CMK (cell line): Measurements from ENCODE around the gene C3orf80.
"Not testable (repeated sequence)": the region's sequence is repeated elsewhere in the genome, so short reads cannot be mapped to it uniquely, and the experiment has no call there.

Experiments
- DNase-seq: peaks from one replicate; pipeline ENCODE4 v3.0.0-alpha.2; 2010; ENCODE audit warnings: low read depth

C3orf80 gene

DNA sequence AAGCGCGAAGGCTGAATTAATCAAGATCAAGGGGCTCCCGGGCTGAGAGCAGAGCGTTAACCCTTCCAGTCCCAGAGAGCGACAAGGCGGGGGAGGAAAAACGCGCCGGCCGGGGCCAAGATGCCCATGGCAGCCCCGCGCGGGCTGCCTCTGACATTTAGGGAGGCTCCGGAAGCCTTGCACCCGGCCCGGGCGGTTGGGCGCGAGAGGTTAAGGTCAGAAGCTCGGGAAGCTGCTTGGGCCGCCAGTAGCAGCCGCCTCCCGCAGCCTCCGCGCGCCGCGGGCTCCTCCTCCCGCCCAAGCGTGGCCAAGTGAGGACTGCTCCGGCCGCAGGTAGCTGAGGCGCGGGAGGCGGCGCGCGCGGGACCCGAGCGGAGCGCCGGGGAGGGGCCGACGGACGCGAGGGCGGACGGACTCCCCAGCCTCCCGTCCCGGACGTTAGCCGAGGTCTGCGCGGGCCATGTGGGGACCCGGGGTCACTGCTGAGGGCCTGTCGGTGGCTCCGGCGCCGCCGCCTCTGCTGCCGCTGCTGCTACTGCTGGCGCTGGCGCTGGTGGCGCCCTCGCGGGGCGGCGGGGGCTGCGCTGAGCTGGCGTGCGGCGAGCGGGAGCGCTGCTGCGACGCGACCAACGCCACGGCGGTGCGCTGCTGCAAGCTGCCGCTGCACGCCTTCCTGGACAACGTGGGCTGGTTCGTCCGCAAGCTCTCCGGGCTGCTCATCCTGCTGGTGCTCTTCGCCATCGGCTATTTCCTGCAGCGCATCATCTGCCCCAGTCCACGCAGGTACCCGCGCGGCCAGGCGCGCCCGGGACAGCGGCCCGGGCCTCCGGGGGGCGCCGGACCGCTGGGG, at the start of gene C3orf80:
C3orf80 (plus strand) TSS at position 247 of the 850 bp plus-strand sequence; CDS start at position 461, 214 bp downstream.
- no peak for DNase-seq

DNA sequence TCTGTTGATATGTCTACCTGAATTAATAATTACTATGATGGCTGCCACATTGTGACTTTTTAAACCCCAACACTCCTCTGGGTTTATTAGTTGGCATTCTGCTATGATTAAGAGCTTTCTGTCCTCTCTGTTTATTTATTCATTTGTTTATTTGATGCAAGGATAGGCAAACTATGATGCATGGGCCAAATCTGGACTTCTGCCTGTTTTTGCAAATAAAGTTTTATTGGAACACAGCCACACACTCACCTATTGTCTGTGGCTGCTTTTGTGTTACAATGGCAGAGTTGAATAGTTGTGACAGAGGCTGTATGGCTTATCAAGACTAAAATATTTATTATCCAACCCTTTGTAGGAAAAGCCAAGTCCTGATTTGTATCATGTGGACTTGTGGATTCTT, 48.3 kb upstream of the C3orf80 start:
- DNase-seq: no peak

DNA sequence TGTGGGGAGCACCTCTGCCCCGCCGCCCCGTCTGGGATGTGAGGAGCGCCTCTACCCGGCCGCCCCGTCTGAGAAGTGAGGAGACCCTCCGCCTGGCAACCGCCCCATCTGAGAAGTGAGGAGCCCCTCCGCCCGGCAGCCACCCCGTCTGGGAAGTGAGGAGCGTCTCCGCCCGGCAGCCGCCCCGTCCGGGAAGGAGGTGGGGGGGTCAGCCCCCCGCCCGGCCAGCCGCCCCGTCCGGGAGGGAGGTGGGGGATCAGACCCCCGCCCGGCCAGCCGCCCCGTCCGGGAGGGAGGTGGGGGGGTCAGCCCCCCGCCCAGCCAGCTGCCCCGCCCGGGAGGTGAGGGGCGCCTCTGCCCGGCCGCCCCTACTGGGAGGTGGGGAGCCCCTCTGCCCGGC, 46.6 kb upstream of the C3orf80 start:
- DNase-seq: not testable (repeated sequence)

DNA sequence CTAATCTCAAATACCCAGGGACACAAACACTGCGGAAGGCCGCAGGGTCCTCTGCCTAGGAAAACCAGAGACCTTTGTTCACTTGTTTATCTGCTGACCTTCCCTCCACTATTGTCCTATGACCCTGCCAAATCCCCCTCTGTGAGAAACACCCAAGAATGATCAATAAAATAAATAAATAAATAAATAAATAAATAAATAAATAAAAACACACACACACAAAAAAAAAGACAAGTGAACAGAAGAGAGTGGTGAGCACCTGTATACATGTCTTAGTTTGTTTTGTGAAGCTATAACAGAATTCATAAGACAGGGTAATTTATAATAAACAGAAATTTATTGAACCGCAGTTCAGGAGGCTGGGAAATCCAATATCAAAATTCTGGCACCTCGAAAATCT, 45.8 kb upstream of the C3orf80 start:
- DNase-seq: not testable (repeated sequence)

DNA sequence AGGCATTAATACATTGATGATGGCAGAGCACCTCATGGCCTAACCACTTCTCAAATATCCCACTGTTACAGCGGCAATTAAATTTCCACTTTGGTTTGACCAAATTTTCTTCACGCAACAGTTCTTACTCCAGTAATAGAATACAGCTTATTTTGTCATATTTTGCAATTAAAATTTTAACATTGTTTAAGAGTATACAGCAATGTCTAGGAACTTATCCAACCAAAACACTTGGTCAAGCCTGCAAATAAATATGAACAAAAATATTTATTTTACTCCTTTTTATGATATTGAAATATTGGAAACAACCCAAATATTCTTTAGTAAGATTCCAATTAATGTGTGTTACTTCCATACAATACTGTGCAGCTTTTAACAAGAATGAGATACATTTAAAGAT, 45.3 kb upstream of the C3orf80 start:
- no peak for DNase-seq

DNA sequence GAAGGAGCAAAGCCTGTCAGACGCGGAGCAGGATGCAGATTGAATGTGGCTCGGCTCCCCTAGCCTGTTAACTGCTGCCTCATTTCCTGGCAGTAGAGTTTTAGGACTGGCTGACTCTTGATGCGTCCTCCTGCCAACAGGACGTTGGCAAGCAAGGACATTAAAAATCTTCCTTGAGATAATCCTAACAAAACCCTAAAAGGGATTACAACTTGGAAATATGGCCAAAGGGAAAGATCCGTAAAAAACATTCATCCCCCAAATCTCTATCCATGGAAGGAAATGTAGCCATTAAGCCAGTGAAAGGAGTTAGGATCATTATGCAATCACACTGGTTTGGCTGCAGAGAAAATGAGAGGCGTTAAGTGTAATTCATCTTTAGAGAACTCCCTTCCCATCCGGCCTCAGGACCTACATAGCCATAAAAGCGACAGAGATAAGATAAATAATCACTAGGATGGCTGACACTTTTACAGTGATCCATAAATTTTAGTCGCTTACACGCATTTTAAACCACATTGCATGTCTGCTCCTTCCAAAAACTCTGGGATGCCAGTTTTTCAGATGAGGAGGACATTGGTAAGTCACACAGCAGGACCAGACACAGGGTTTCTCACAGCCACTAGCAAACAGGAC, 44.5 kb upstream of the C3orf80 start:
- no peak for DNase-seq

DNA sequence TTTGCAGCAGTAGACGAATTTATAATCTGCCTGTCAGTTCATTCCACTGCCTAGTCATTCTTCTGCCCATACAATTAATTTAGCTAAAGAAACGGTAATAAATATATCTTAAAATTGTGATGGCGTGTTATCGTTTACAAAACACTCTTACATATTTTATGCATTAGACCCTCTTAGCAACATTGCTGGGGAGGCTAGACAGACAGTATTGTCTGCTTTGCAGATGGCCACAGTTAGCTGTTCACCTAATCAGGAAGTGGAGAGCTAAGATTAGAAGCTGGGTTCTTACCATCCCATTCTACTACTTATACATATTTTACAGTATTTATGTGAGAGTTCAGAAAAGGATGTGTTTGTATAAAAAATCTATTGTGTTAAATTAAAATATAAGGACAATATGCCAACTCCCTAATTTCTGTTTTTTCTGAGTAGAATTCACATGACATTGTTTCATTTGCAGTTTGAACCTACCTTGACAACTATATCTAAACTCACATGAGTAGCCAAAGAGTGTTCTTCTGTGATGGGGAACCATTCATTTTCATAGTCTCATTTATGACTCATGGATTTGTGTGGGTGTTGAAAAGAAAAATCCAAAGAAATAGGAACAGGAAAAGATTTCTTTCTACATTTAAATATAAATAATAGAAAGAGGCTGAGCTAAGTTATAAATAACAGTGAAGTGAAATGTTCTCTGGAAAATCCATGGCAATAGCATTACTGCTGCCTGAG, 41.7 kb upstream of the C3orf80 start:
- DNase-seq: no peak

DNA sequence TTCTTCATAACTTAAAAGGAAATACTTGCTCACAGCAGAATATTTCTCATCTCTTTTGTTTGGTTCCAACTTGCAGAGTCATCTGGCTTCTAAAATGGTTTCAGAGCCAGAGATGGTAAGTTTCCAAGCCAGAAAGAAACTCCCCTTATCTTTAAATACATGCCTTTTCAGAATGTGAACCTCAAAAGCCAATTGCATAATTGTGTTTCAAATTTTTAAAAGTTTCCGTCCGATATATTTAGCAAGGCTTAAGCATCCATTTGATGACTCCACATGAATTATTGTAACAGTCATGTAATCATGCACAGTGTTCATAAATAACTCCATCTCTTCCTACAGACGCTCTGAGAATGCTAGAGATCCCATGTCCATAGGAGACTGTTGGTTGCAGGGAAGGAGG, 40.6 kb upstream of the C3orf80 start:
- DNase-seq: no peak

DNA sequence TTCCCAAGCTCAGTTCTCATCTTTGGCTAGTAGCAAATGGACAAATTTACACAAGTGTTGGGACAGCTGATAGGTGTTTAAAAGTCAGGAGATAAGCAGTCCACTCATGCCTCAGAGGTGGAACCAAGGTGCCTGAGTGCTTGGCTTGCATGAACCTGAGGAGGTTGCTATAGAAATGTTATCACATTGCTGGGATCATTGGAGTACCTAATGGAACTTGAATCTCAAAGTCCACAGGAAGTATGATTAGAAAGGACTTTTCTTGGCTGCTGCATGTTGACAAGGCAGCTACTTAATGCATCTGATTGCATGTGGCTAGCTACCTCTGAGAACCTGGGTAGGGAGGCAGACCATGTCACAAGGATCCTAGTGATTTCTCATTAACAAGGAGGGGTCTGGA, 39.5 kb upstream of the C3orf80 start:
- DNase-seq: no peak

DNA sequence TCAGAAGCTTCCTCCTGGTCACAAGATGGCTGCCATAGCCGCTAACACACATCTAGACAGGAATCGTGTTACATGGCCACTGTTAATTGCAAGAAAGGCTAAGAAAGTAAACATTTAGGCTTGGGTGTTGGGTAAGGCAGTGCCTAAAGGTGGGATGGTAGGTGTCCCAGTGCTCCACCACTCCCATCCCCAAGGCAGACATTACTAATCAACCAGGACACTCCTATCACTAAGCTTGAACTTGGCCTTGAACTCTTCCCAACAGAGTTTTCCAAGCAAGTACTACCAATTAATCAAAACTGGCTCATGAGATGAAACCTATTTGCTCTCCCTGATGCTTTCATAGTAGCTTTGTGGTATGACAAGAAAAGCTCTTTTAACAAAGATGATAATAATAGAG, 37.9 kb upstream of the C3orf80 start:
- DNase-seq: no peak

DNA sequence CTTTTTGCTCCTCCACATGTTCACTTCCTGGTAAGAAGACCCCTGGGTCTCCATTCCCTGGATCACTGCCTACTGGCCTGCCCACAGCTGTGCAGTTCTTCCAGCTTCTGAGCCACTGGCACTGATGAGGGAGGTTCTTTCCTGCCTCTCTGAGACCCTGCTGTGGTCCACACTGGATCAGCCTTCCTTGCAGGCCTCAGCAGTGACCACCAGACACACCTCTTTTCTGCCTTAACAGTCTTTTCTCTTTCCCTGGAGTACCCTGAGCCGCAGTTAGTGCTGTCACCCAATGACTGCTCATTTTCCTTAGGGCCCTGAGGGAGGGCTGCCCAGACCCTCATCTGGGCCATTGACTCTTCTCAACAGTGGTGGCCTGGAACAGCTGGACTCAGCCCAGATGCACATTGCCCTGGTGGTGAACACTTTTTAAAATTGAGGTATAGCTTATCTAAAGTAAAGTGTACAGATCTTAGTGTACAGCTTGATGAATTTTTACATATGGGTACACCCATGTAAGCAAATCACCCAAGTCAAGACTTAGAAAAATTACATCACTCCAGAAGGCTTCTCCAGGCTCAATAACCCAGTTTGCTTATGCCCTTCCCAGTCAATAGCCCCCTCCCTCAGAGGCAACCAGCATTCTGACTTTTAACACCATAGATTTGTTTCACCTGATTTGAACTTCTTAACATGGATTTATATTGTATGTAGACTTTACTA, 32.8 kb upstream of the C3orf80 start:
- DNase-seq: no peak

DNA sequence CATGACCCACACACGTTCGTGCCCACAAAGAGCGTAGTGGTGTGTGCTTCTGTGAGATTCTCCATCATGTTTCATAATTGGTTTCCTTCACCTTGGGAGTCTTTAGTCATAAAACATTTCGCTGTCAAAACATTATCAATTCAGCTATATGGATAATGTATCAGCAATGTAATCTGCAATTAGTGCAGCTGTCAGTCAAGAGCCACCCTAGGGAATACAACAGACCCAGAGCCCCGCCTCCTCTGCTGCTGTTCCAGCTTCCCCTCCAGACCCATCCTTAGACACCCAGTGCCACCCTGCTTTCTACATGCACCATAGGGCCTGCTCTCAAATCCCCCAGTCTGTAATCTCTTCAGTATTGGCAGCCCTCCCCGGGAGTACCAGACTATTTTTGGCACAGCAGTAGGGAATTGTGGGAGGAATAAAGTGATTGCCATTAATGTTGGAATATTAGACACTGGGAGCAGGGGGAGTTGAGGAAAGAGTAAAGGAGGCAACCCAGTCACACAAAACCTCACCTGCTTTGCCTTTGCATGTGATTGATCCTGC, 31.5 kb upstream of the C3orf80 start:
- no peak for DNase-seq

DNA sequence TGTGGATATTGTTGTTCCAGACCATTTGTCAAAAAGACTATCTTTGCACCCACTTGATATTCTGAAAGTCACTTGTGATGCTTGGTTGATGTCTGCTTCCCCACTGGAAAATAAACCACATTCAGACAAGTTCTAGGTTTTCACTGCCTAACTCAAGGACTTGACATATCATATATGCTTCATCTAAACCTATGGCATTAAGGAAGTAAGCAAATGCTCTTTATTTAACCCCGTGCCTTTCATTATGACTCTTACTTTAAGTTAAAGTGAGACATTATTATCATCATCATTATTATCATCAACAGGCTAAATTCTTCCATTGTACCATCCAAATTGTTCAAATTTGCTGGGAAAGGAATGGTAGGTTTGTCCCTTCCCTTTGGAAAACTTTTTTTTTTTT, 30.8 kb upstream of the C3orf80 start:
- DNase-seq: no peak

DNA sequence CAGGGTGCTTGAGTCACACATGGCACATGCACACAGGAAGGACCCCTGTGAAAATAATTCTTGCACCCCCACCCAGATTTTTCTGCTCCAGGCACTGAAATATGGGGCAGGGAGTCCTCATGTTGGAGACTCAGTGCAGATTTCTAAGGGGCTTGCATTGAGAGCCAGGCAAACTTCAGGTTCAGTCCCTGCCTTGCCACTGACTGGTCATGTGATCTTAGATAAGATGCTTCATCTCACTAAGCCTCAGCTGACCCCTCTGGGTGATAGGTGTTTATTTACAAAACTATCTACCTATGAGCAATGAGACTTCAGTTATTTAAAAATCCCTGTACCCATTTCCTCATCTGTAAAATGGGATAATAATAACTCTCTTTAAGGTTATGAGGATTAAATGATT, 30.1 kb upstream of the C3orf80 start:
- DNase-seq: no peak

DNA sequence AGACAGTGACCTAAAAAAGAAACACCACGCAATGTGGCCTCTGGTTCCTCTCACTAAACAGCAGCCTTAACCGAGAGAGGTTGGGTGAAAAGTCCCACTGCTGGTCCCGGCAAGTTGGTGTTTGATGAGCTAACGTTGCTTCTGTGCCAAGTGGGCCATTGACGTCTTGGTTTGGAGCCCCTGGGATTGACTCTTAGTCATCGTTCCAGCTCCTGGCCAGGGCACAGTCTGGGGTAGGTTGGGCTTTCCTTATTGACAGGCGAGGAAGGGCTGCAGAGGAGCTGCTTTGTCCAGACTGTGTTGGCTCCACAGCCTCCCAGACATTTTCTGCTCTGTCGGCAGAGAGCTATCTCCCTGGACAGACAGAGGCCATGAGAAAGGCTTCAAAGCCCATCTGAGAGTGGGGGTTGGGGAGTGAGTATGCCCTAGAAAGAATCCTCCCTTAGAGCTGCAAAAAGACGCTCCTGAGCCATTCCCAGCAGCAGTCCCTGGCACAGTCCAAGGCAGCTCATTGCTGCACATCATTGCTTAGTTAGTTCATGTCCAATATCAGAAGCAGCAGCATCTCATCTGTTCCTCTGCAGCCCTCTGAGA, 28.6 kb upstream of the C3orf80 start:
- DNase-seq: no peak

DNA sequence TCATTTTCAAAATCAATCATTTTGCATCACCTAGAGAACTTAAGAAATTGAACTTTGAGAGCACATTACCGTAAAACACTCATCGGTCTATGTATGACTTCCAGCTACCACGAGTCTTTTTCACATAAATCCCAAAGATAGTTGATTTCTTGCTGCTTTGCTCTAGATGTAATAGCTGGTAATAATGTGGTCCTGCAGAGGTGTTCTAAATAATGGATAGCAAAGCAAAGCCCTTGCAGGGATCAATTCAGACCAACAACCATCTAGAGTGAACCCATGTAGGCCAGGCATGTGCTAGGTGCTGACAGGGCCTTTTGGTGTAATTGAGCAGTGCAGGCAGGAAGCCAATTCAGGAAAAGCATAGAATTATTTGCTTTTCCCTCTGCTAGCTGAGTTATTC, 26.1 kb upstream of the C3orf80 start:
- DNase-seq: no peak

DNA sequence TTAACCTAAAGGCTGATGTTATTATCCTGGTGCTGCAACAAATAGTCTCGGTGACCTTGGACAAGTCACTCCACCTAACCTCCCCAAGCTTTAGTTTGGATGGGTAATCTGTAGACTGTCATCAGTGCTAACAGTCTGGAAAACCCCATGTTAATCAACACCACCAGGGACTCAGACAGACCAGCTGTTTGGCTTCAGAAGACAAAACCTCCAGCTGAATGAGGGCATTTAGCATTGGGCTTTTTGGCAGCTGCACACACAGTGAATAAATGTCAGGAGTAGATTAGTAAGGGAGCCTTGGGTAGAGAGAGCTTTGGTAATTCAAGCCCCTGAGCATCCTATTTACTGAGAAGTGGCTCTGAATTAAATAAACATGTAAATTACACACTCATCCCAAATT, 24.9 kb upstream of the C3orf80 start:
- DNase-seq: no peak

DNA sequence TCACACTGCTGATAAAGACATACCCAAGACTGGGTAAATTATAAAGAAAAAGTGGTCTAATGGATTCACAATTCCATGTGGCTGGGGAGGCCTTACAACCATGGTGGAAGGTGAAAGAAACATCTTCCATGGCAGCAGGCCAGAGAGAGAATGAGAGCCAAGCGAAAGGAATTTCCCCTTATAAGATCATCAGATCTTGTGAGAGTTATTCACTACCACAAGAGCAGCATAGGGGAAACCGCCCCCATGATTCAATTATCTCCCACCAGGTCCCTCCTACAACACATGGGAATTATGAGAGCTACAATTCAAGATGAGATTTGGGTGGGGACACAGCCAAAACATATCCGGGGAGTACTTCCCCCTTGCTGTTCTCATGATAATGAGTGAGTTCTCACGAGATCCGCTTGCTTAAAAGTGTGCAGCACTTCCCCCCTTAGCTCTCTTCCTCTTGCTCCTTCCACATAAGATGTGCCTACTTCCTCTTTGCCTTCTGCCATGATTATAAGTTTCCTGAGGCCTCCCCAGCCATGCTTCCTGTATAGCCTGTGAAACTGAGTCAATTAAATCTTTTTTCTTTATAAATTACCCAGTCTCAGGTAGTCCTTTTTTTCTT, 20.7 kb upstream of the C3orf80 start:
- not testable (repeated sequence) for DNase-seq

DNA sequence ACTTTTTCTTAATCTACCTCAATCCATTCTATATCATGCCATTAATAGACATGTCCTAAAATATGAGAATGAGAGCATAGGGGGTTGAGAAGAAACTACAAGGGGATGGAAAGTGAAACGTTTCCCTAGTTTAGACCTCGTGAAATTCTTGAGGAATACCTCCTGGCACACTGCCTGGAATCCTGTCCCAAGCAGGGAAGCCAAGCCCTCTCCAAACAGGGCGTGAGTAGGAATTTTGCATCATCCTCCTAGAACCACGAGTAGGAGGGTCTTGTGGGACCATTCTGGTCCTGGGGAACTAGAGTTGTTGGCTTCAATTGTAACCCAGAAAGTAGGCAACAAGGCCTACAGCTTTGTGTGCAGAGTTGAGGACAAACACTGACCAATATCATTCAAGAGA, 19.6 kb upstream of the C3orf80 start:
- no peak for DNase-seq

DNA sequence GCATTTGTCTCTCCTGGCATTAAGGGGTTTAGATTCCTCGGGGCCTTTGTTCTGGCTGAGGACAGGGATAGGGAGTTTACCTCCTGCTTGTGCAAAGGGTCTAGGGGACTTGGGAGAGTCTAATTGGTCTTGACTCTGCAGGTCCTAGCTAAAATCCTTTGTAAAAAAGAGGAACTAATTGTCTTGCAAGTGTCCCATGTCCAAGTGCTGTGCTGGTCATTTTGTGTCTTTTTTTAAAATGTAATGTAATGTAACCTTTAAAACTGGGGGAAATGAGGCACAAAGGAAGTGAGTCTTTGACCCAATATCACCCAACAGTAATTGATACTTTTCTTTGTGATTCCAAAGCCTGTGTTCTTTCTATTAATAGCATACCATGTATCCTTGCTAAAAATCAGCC, 14.9 kb upstream of the C3orf80 start:
- DNase-seq: no peak

DNA sequence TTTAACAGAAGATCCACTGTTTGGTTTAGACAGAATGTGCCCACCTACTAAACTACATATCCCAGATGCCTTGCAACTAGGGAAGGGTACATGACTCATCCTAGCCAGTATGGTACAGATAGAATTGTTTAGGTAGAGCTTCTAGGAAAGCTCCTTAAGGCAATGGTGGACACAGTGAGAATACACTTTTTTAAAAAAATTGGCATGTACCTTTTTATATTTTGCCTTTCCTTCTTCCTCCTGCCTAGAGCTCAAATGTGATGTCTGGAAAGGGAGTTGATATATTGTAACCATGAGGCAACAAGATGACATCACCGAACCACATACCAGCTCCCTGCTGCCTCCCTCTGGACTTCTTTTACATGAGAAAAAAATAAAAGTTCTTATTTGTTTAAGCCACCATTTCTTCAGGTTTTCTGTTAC, 14.4 kb upstream of the C3orf80 start:
- DNase-seq: no peak
